Measurements from ENCODE around the gene UGT1A6.
"Not testable (repeated sequence)": the region's sequence is repeated elsewhere in the genome, so short reads cannot be mapped to it uniquely, and the experiment has no call there.

The UGT1A6 gene

DNA sequence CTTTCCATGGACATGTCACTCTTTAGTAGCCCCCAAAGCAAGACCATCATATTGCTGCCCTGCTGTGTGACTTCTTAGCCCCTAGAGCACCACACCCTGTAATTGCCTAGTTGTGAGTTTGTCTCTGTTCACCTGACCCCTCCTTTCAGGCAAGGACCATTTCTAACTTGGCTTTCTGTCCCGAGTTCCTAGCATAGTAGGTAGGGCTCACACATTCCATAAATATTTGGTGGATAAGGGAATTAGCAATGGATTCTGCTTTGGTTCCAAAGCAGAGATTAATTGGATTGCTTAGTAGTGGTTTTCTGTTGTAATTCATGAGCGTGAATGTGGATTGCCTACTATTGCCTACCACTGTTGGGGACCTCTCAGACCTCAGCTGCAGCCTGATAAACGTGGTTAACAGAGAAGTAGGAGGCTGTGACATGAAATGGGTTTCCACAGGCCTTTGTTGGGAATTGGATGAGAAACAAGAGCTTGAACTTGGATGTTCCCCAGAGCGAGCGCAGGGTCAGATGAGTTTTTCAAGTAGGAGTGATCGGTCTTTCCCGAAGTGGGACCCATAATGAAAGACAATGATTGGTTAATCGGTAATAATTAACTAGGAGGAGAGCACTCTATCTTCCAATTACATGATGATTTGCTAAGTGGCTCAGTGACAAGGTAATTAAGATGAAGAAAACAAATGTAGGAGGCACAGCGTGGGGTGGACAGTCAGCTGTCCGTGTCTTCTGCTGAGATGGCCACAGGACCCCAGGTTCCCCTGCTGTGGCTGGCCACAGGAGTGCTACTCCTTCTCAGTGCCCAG, 54.0 kb downstream of the UGT1A6 start:
- Histone ChIP-seq H3K27ac (ENCODE audit: low read depth, low read length) (no peak overlapping the region), H3K9me3 (ENCODE audit: control insufficient read depth in 1 of 2, low read length in 2 of 2) (peaks cover 9 to 11% of the 10 kb centered on the region in 2 donors), H3K4me1 (ENCODE audit: control insufficient read depth in 1 of 2, insufficient read depth in 2 of 2, low read length in 2 of 2) (peaks cover 5 to 11% of the 10 kb centered on the region in 2 donors), H3K36me3 (ENCODE audit: control insufficient read depth in 1 of 2, insufficient read depth in 2 of 2, low read length in 2 of 2) (no peaks in the 10 kb centered on the region), H3K4me3 (ENCODE audit: low read depth in 1 of 2, low read length in 2 of 2) (no peak overlapping the region), H3K9ac (ENCODE audit: low read depth in 1 of 2, low read length in 2 of 2) (no peak overlapping the region), H3K27me3 (ENCODE audit: control insufficient read depth in 1 of 2, insufficient read depth in 2 of 2, low read length in 2 of 2) (no peaks in the 10 kb centered on the region)

DNA sequence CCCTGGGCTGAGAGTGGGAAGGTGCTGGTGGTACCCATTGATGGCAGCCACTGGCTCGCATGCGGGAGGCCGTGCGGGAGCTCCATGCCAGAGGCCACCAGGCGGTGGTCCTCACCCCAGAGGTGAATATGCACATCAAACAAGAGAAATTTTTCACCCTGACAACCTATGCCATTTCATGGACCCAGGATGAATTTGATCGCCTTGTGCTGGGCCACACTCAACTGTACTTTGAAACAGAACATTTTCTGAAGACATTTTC, 54.5 kb downstream of the UGT1A6 start:
- H3K9me3 ChIP-seq (ENCODE audit: control insufficient read depth in 1 of 2, low read length in 2 of 2), result peaks cover 9 to 11% of the 10 kb centered on the region in 2 donors
- no peak overlapping the region for H3K27ac ChIP-seq (ENCODE audit: low read depth, low read length)
- H3K27me3 ChIP-seq (ENCODE audit: control insufficient read depth in 1 of 2, insufficient read depth in 2 of 2, low read length in 2 of 2), result no peaks in the 10 kb centered on the region
- no peak overlapping the region for H3K4me3 ChIP-seq (ENCODE audit: low read depth in 1 of 2, low read length in 2 of 2)
- peaks cover 5 to 11% of the 10 kb centered on the region in 2 donors for H3K4me1 ChIP-seq (ENCODE audit: control insufficient read depth in 1 of 2, insufficient read depth in 2 of 2, low read length in 2 of 2)
- H3K36me3 ChIP-seq (ENCODE audit: control insufficient read depth in 1 of 2, insufficient read depth in 2 of 2, low read length in 2 of 2), result no peaks in the 10 kb centered on the region
- H3K9ac ChIP-seq (ENCODE audit: low read depth in 1 of 2, low read length in 2 of 2), result no peak overlapping the region

DNA sequence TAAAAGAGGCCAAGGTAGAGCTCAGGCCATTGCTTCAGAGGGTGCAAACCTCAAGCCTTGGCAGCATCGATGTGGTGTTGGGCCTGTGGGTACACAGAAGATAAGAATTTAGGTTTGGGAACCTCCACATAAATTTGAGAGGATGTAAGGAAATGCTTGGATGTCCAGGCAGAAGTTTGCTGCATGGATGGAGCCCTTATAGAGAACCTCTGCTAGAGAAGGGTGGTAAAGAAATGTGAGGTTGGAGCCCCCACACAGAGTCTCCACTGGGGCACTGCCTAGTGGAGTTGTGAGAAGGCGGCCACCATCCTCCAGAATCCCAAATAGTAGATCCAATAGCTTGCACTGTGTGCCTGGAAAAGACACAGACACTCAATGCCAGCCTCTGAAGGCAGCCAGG, 58.0 kb downstream of the UGT1A6 start:
- H3K36me3 ChIP-seq (ENCODE audit: control insufficient read depth in 1 of 2, insufficient read depth in 2 of 2, low read length in 2 of 2); H3K9ac ChIP-seq (ENCODE audit: low read depth in 1 of 2, low read length in 2 of 2); H3K4me3 ChIP-seq (ENCODE audit: low read depth in 1 of 2, low read length in 2 of 2); H3K27me3 ChIP-seq (ENCODE audit: control insufficient read depth in 1 of 2, insufficient read depth in 2 of 2, low read length in 2 of 2); H3K4me1 ChIP-seq (ENCODE audit: control insufficient read depth in 1 of 2, insufficient read depth in 2 of 2, low read length in 2 of 2); H3K27ac ChIP-seq (ENCODE audit: low read depth, low read length): not testable (repeated sequence)
- H3K9me3 ChIP-seq (ENCODE audit: control insufficient read depth in 1 of 2, low read length in 2 of 2), result peaks cover 9 to 11% of the 10 kb centered on the region in 2 donors

DNA sequence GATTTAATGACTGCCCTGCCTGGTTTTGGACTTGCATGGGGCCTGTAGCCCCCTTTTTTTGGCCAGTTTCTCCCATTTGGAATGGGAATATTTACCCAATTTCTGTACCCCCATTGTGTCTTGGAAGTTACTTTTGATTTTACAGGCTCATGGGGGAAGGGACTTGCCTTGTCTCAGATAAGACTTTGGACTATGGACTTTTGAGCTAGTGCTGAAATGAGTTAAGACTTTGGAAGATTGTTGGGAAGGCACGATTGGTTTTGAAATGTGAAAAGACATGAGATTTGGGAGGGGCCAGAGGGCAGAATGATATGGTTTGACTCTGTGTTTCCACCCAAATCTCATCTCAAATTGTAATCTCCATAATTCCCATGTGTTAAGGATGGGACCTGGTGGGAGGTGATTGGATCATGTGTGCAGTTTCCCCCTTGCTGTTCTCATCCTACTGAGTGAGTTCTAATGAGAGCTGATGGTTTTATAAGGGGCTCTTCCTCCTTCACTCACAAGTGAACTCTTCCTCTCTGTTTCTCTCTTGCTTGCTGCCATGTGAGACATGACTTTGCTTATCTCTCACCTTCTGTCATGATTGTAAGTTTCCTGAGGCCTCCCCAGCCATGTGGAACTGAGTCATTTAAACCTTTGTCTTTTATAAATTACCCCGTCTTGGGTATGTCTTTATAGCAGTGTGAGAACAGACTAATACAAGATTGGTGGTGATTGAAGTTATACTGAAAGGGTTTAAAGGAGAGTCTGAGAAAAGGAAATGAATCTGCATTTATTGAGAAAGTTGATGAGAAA, 58.7 kb downstream of the UGT1A6 start:
- H3K9me3 ChIP-seq (ENCODE audit: control insufficient read depth in 1 of 2, low read length in 2 of 2), result peaks cover 9 to 11% of the 10 kb centered on the region in 2 donors
- H3K4me3 ChIP-seq (ENCODE audit: low read depth in 1 of 2, low read length in 2 of 2); H3K27ac ChIP-seq (ENCODE audit: low read depth, low read length); H3K36me3 ChIP-seq (ENCODE audit: control insufficient read depth in 1 of 2, insufficient read depth in 2 of 2, low read length in 2 of 2); H3K27me3 ChIP-seq (ENCODE audit: control insufficient read depth in 1 of 2, insufficient read depth in 2 of 2, low read length in 2 of 2); H3K9ac ChIP-seq (ENCODE audit: low read depth in 1 of 2, low read length in 2 of 2); H3K4me1 ChIP-seq (ENCODE audit: control insufficient read depth in 1 of 2, insufficient read depth in 2 of 2, low read length in 2 of 2): not testable (repeated sequence)

DNA sequence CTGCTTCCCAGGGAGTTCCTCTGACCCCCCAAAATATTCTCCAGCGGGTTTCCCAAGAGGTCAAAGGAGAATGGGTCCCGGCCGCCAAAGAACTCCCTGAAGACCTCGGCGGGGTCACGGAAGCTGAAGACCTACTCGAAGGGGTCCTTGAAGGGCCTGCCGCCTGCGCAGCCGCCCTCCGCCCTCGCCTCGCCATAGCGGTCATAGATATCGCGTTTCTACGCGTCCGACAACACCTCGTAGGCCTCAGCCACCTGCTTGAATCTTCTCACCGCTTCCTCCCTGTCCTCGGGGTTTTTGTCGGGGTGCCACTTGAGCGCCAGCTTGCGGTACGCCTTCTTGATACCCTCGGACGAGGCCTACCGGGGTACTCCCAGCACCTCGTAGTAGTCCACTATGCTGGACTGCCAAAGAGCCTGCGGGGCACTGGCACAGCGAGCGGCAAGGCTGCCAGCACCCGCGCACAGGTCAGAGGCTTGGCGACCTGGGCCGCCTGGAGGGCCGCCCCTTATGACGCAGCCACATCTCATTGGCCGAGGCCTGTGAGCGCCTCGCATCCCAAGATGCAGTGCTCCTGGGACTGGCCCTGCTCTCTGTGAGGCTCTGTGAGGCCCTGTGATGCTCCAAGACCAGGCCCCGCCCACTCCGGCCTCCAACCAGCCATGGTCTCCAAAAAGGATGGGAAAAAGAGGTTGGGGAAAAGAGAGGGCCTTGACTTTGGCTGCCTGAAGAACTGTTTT, 62.4 kb downstream of the UGT1A6 start:
- Histone ChIP-seq H3K4me3 (ENCODE audit: low read depth in 1 of 2, low read length in 2 of 2) (no peak overlapping the region), H3K4me1 (ENCODE audit: control insufficient read depth in 1 of 2, insufficient read depth in 2 of 2, low read length in 2 of 2) (peaks cover 19 to 28% of the 10 kb centered on the region in 2 donors), H3K27me3 (ENCODE audit: control insufficient read depth in 1 of 2, insufficient read depth in 2 of 2, low read length in 2 of 2) (no peaks in the 10 kb centered on the region)

DNA sequence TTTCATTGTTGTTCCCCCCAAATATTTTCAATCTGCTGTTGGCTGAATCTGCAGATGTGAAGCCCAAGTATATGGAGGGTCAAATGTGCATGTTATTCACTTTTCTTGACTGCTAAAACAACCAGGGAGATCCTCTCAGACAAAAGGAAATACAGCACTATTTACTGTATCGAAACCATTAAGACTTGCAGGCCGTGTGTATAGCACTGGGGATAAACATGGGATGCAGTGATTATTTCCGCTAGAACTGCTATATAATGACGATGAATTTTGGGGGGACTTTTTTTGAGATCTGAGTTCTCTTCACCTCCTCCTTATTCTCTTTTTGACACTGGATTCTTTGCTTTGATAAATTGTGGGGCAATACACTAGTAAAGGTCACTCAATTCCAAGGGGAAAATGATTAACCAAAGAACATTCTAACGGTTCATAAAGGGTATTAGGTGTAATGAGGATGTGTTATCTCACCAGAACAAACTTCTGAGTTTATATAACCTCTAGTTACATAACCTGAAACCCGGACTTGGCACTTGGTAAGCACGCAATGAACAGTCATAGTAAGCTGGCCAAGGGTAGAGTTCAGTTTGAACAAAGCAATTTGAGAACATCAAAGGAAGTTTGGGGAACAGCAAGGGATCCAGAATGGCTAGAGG, 63.9 kb downstream of the UGT1A6 start:
- no peaks in the 10 kb centered on the region for H3K27me3 ChIP-seq (ENCODE audit: control insufficient read depth in 1 of 2, insufficient read depth in 2 of 2, low read length in 2 of 2)
- no peak overlapping the region for H3K27ac ChIP-seq (ENCODE audit: low read depth, low read length)
- H3K9ac ChIP-seq (ENCODE audit: low read depth in 1 of 2, low read length in 2 of 2), result no peak overlapping the region
- H3K36me3 ChIP-seq (ENCODE audit: control insufficient read depth in 1 of 2, insufficient read depth in 2 of 2, low read length in 2 of 2), result no peaks in the 10 kb centered on the region
- peaks cover 28 to 41% of the 10 kb centered on the region in 2 donors for H3K4me1 ChIP-seq (ENCODE audit: control insufficient read depth in 1 of 2, insufficient read depth in 2 of 2, low read length in 2 of 2)
- no peaks in the 10 kb centered on the region for H3K9me3 ChIP-seq (ENCODE audit: control insufficient read depth in 1 of 2, low read length in 2 of 2)
- H3K4me3 ChIP-seq (ENCODE audit: low read depth in 1 of 2, low read length in 2 of 2), result no peak overlapping the region

More for the DNA sequence above, 62.4 kb downstream of the UGT1A6 start:
- Histone ChIP-seq H3K9me3 (ENCODE audit: control insufficient read depth in 1 of 2, low read length in 2 of 2) (peaks cover 9 to 11% of the 10 kb centered on the region in 2 donors), H3K27ac (ENCODE audit: low read depth, low read length) (no peak overlapping the region), H3K36me3 (ENCODE audit: control insufficient read depth in 1 of 2, insufficient read depth in 2 of 2, low read length in 2 of 2) (no peaks in the 10 kb centered on the region), H3K9ac (ENCODE audit: low read depth in 1 of 2, low read length in 2 of 2) (no peak overlapping the region)

DNA sequence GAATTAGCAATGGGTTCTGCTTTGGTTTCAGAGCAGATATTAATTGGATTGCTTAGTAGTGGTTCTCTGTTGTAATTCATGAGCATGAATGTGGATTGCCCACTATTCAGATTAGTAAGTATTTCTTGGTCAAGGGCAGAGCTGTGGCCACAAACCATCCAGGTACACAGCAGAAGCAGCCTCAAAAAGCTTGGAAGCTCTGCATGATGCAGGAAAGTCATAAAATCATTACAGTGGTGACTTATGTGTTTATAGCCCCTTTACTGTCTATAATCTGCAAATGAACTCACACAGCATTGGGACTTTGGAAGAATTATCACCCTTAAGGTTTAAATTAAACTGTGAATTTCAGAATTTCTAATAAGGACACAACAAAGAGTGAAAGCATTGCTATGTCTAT, 65.5 kb downstream of the UGT1A6 start:
- no peaks in the 10 kb centered on the region for H3K27me3 ChIP-seq (ENCODE audit: control insufficient read depth in 1 of 2, insufficient read depth in 2 of 2, low read length in 2 of 2)
- H3K4me3 ChIP-seq (ENCODE audit: low read depth in 1 of 2, low read length in 2 of 2), result peak overlapping the region in 1 of 2 donors; percentile 15
- no peaks in the 10 kb centered on the region for H3K9me3 ChIP-seq (ENCODE audit: control insufficient read depth in 1 of 2, low read length in 2 of 2)
- peaks cover 28 to 41% of the 10 kb centered on the region in 2 donors for H3K4me1 ChIP-seq (ENCODE audit: control insufficient read depth in 1 of 2, insufficient read depth in 2 of 2, low read length in 2 of 2)
- H3K36me3 ChIP-seq (ENCODE audit: control insufficient read depth in 1 of 2, insufficient read depth in 2 of 2, low read length in 2 of 2), result no peaks in the 10 kb centered on the region
- H3K27ac ChIP-seq (ENCODE audit: low read depth, low read length), result no peak overlapping the region
- peak overlapping the region in 1 of 2 donors; percentile 21 for H3K9ac ChIP-seq (ENCODE audit: low read depth in 1 of 2, low read length in 2 of 2)

DNA sequence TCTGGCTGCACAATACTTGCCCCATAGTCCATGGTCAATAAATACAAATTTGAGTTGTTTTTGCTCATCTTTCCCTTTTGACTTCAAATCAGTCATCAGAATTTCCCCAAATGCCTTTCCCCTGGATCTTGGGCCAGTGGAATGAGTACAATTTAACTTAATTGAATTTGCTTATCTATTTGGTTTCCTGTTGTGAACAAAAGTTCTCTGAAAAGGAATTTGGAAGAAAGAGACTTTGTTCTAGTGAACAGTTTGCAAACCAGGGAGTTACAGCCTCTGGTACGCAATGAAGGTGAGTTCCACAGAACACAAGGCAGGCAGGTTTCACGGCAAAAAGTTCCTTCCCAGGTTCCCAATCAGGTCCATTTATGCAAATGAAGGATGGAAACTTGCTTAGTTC, 66.2 kb downstream of the UGT1A6 start:
- no peak overlapping the region for H3K9ac ChIP-seq (ENCODE audit: low read depth in 1 of 2, low read length in 2 of 2)
- H3K9me3 ChIP-seq (ENCODE audit: control insufficient read depth in 1 of 2, low read length in 2 of 2), result no peaks in the 10 kb centered on the region
- H3K36me3 ChIP-seq (ENCODE audit: control insufficient read depth in 1 of 2, insufficient read depth in 2 of 2, low read length in 2 of 2), result no peaks in the 10 kb centered on the region
- peaks cover 28 to 44% of the 10 kb centered on the region in 2 donors for H3K4me1 ChIP-seq (ENCODE audit: control insufficient read depth in 1 of 2, insufficient read depth in 2 of 2, low read length in 2 of 2)
- H3K4me3 ChIP-seq (ENCODE audit: low read depth in 1 of 2, low read length in 2 of 2), result peak overlapping the region; percentile 15 to 19
- H3K27ac ChIP-seq (ENCODE audit: low read depth, low read length), result no peak overlapping the region
- H3K27me3 ChIP-seq (ENCODE audit: control insufficient read depth in 1 of 2, insufficient read depth in 2 of 2, low read length in 2 of 2), result no peaks in the 10 kb centered on the region

DNA sequence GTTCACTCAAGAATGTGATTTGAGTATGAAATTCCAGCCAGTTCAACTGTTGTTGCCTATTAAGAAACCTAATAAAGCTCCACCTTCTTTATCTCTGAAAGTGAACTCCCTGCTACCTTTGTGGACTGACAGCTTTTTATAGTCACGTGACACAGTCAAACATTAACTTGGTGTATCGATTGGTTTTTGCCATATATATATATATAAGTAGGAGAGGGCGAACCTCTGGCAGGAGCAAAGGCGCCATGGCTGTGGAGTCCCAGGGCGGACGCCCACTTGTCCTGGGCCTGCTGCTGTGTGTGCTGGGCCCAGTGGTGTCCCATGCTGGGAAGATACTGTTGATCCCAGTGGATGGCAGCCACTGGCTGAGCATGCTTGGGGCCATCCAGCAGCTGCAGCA, 67.4 kb downstream of the UGT1A6 start, which contains the start of gene UGT1A1:
Gene UGT1A1 (plus strand): TSS at position 228 of the 400 bp plus-strand sequence. CDS start 18 bp downstream, at position 246.
- H3K27ac ChIP-seq (ENCODE audit: low read depth, low read length), result peak within 1 kb of the TSS; percentile 54
- peak within 1 kb of the TSS in 1 of 2 donors; percentile 49 for H3K9ac ChIP-seq (ENCODE audit: low read depth in 1 of 2, low read length in 2 of 2)
- peak within 1 kb of the TSS; percentile 51 for H3K4me3 ChIP-seq (ENCODE audit: low read depth in 1 of 2, low read length in 2 of 2)
- no peaks in the 10 kb centered on the region for H3K27me3 ChIP-seq (ENCODE audit: control insufficient read depth in 1 of 2, insufficient read depth in 2 of 2, low read length in 2 of 2)
- peaks cover 34 to 55% of the 10 kb centered on the region in 2 donors for H3K4me1 ChIP-seq (ENCODE audit: control insufficient read depth in 1 of 2, insufficient read depth in 2 of 2, low read length in 2 of 2)
- H3K36me3 ChIP-seq (ENCODE audit: control insufficient read depth in 1 of 2, insufficient read depth in 2 of 2, low read length in 2 of 2), result no peaks in the 10 kb centered on the region
- no peaks in the 10 kb centered on the region for H3K9me3 ChIP-seq (ENCODE audit: control insufficient read depth in 1 of 2, low read length in 2 of 2)
